Psoas muscle (tissue), 8 donors: Measurements from ENCODE around the gene RBM19. TPM values are rescaled to one million over a fixed set of nuclear protein-coding genes. Genes with fewer than 3 reads are reported as not detected.

ENCODE experiments used
- ATAC-seq, 4 donors: fragments of 200-7000 bp; cut with Tn5 transposase; one replicate each; pipeline ENCODE4 v1.9.1; 2020; ENCODE audit warnings: moderate library complexity in 3 of 4, mild to moderate bottlenecking in 2 of 4
- DNase-seq, 2 donors: peaks; one replicate each; pipeline ENCODE4 v3.0.0-alpha.2; 2020
- H3K27ac ChIP-seq: fragments of 200-600 bp; one replicate; pipeline ENCODE4 v1.8.0; 2022
- H3K27me3 ChIP-seq, 3 donors: fragments of 200-600 bp in 1 of 3; one replicate each; pipeline versions ENCODE4 v1.6.1 to v1.8.0; 2013 to 2022; ENCODE audit warnings: low read length in 2 of 3, mild to moderate bottlenecking in 2 of 3, moderate library complexity in 1 of 3; ENCODE audit not compliant: insufficient read depth in 3 of 3
- H3K36me3 ChIP-seq, 2 donors: fragments of 200-600 bp in 1 of 2; one replicate each; pipeline versions ENCODE4 v1.6.1 to v1.8.0; 2013 to 2022; ENCODE audit warnings: low read depth in 1 of 2, mild to moderate bottlenecking in 1 of 2, moderate library complexity in 1 of 2; ENCODE audit not compliant: insufficient read depth in 1 of 2
- H3K4me1 ChIP-seq: fragments of 200-600 bp; one replicate; pipeline ENCODE4 v1.8.0; 2022
- H3K4me3 ChIP-seq: fragments of 200-600 bp; one replicate; pipeline ENCODE4 v1.8.0; 2022; ENCODE audit warnings: mild to moderate bottlenecking
- H3K9me3 ChIP-seq: fragments of 200-600 bp; one replicate; pipeline ENCODE4 v1.8.0; 2022
- WGBS, 3 donors: extraction: QIAGEN DNeasy Blood & Tissue Kit; methylation state at CpG; one replicate each; pipeline versions ENCODE4 v1.1.6 to v1.1.7; 2013; 5-methylcytosine and 5-hydroxymethylcytosine counted together
- intact Hi-C, 2 donors: fragments of 100-400 bp; cut with DNase I; formaldehyde crosslinking; loops; one replicate each; pipeline versions ENCODE4 v1.11.0 to v1.14.2; 2022
- polyA plus RNA-seq, 3 donors: library from polyadenylated mRNA; stranded (reverse); fragments of 200-250 nt; gene quantifications; one replicate each; pipeline ENCODE4 v1.2.3, GENCODE V29; 2013
- total RNA-seq, 4 donors: library from RNA; stranded (reverse); fragmentation: NEBNext Ultra II Directional in 2 of 4; extraction: Animal tissue kit (Norgen Biotek cat#: 25700) in 2 of 4; gene quantifications; one replicate each; pipeline versions ENCODE4 v1.2.1 to v1.2.4, GENCODE V29; 2021 to 2023
- TF ChIP-seq, protein P1 (sequence below): fragments of 200-600 bp; IDR thresholded peaks from one replicate; pipeline ENCODE4 v1.8.0; 2022; ENCODE audit warnings: antibody characterized with exemption
- donor health status: healthy with polysubstance abuse.
- donor health status: DM: no; HTN: no; CAD: no; lungs with moderate emphysema.
- donor health status: Bipolar disorder and iron deficiency.
- donor health status: healthy.
- donor health status: DM: yes; HTN: yes; CAD: no.
- donor health status: DM: no; HTN: no; CAD: no.
- donor health status: DM: no; HTN: no; CAD: no.
- donor health status: DM: yes; HTN: yes; CAD: no.

Gene RBM19
- total and polyA plus RNA-seq, 7 donors, result 14.2 to 59.4 (median 25.7) TPM

DNA sequence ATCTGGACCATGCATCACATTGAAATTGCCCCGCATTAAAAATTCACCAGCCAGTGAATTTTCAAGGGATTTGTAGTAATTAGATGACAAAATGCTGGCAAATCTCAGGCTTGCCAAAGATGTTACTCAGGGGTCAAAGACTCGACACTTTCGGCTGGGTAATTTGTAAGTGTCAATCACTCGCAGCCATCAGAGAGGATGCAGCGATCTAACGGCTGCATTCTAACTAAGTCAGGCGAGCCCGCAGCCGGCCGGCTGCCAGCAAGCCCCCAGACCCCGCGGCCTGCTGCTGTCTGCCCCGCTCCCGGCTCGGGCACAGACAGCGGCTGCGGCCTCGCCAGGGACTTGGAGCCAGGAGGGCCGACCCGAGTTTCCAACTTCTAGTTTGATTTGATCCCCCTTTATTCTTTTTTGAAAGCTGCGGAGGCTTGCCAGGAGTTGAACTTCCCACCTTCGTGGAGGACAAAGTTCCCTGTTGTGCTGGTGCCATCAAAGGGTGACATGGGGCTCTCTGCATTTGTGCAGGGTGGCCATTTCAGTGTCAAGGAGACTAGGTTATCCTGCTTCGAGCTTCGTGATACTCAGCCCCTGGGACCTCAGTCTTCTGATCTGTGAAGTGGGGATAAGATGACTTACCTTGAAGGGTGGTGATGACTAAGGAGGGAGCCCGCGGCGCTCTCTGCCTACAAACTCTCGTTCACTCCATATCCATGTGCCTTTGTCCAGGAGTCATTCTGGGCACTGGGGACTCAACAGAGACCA, 169.9 kb downstream of the RBM19 start:
- H3K9me3 ChIP-seq, result no peaks in the 10 kb centered on the region
- no peak overlapping the region for H3K4me3 ChIP-seq
- TF ChIP-seq, protein P1, sequence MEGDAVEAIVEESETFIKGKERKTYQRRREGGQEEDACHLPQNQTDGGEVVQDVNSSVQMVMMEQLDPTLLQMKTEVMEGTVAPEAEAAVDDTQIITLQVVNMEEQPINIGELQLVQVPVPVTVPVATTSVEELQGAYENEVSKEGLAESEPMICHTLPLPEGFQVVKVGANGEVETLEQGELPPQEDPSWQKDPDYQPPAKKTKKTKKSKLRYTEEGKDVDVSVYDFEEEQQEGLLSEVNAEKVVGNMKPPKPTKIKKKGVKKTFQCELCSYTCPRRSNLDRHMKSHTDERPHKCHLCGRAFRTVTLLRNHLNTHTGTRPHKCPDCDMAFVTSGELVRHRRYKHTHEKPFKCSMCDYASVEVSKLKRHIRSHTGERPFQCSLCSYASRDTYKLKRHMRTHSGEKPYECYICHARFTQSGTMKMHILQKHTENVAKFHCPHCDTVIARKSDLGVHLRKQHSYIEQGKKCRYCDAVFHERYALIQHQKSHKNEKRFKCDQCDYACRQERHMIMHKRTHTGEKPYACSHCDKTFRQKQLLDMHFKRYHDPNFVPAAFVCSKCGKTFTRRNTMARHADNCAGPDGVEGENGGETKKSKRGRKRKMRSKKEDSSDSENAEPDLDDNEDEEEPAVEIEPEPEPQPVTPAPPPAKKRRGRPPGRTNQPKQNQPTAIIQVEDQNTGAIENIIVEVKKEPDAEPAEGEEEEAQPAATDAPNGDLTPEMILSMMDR, result no peak
- intact Hi-C loops, result no loop called here
- no peak overlapping the region for H3K27ac ChIP-seq
- no peak for ATAC-seq
- no peaks in the 10 kb centered on the region for H3K4me1 ChIP-seq
- no peaks in the 10 kb centered on the region for H3K27me3 ChIP-seq
- 49 to 52% (median 50%) methylated on average over 28 of the region's 28 CpGs for WGBS, 3 donors
- no peaks in the 10 kb centered on the region for H3K36me3 ChIP-seq
- no peak for DNase-seq

DNA sequence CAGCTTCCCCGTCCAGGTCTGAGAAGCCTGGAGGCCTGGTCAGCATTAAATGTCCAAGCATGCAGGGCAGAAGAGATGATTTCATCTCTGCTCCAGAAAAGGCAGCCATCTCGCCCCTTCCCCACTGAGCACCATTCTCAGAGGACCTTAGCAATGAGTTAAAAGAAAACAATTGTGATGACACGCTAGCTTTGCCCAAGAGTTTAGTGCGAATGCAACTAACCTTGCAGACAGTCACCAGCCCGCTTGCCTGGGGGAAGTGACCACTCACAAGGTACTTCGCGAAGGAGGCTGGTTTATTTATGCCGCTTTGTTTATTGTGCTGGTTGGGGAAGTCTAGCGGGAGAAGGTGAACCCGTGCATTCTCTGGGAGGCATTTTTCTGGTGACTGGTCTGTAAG, 170.7 kb downstream of the RBM19 start:
- no peaks in the 10 kb centered on the region for H3K9me3 ChIP-seq
- 66 to 74% (median 71%) methylated on average over 10 of the region's 10 CpGs for WGBS, 3 donors
- H3K27ac ChIP-seq, result no peak overlapping the region
- no peaks in the 10 kb centered on the region for H3K36me3 ChIP-seq
- DNase-seq, result no peak
- no peak for ATAC-seq
- TF ChIP-seq, protein P1, result no peak
- H3K4me3 ChIP-seq, result no peak overlapping the region
- intact Hi-C loops, result no loop called here
- no peaks in the 10 kb centered on the region for H3K4me1 ChIP-seq
- no peaks in the 10 kb centered on the region for H3K27me3 ChIP-seq

DNA sequence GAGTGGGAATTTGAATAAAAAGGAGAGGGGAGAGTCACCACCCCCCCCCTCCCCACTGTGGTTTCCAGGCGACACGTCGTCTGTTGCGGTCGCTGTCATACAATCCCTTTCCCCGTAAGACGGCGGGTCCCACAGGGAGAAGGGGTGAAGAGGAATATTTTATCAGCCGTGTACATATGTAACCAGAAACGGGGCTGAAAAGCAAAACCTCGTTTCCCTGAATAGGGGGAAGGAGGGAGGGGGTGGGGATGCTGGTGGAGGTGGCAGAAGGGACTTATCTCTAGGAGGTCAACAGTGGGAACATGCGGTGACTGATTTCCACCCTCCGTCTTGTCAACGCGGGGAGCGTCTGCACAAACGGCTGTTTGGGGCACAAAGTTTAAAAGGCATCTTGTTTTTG, 171.4 kb downstream of the RBM19 start:
- DNase-seq (no peak), ATAC-seq (no peak)
- no peak overlapping the region for H3K4me3 ChIP-seq
- H3K27me3 ChIP-seq, result no peaks in the 10 kb centered on the region
- WGBS, 3 donors, result 46 to 58% (median 52%) methylated on average over 17 of the region's 17 CpGs
- intact Hi-C loops, result no loop called here
- no peaks in the 10 kb centered on the region for H3K36me3 ChIP-seq
- H3K9me3 ChIP-seq, result no peaks in the 10 kb centered on the region
- TF ChIP-seq, protein P1, result no peak
- no peaks in the 10 kb centered on the region for H3K4me1 ChIP-seq
- H3K27ac ChIP-seq, result no peak overlapping the region

DNA sequence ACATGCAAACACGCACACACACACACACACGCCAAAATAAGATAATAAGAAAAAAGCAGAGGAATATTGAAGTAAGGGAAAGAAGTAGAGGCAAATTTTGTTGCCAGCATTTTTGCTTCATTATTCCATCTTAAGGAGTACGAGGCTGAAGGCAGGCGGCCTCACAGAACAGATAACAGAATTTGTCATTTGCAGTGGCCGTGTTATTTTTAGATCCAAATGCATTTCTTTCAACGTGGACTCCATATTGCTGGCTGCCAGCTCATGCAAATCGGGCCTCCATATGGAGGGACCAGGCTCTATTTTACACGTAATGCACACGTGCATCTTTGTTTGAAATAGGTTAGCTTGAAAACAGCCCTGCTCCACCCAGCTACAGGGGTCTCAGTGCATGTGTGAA, 172.9 kb downstream of the RBM19 start:
- DNase-seq (no peak), ATAC-seq (no peak)
- H3K9me3 ChIP-seq, result no peaks in the 10 kb centered on the region
- H3K36me3 ChIP-seq, result no peaks in the 10 kb centered on the region
- H3K4me3 ChIP-seq, result no peak overlapping the region
- no peaks in the 10 kb centered on the region for H3K27me3 ChIP-seq
- TF ChIP-seq, protein P1, result no peak
- WGBS, 3 donors, result 78 to 80% (median 79%) methylated on average over 9 of the region's 9 CpGs
- intact Hi-C loops, result no loop called here
- H3K4me1 ChIP-seq, result no peaks in the 10 kb centered on the region
- H3K27ac ChIP-seq, result no peak overlapping the region

DNA sequence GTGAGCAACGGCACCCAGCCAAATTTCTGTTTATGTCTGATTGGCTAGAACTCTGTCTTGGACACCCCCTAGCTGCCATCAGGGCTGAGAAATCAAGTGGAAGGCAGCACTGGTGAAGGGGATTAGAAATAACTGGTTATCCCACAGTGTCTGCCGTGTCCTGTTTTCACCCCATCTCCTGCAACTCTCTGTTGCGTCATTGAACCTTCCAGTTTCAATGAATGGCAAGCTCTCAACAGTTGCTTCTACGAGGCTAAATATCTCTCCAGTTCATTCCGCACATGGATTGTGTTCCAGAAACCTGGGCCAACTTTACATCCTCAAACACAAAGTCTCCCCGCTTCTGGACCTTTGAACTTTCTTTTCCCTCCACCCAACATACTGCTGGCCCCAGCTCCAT, 173.7 kb downstream of the RBM19 start:
- Histone ChIP-seq H3K27me3 (no peaks in the 10 kb centered on the region), H3K4me1 (no peaks in the 10 kb centered on the region), H3K27ac (no peak overlapping the region), H3K4me3 (no peak overlapping the region), H3K9me3 (no peaks in the 10 kb centered on the region), H3K36me3 (no peaks in the 10 kb centered on the region)
- no peak for DNase-seq
- no peak for ATAC-seq
- intact Hi-C loops, result no loop called here
- WGBS, 3 donors, result 36 to 47% (median 40%) methylated on average over 6 of the region's 6 CpGs
- TF ChIP-seq, protein P1, result no peak
